SK-N-MC (cell line): ENCODE data around the gene PDE4D.

ENCODE experiments used
- EZH2 ChIP-seq: fragments of 200-600 bp; sonication (generic); IDR thresholded peaks from one replicate; pipeline ENCODE4 v1.6.1; 2017; ENCODE audit warnings: antibody characterized with exemption
- POLR2AphosphoS5 ChIP-seq: IDR thresholded peaks from 2 replicates; pipeline ENCODE4 v1.6.1; 2012; ENCODE audit warnings: mild to moderate bottlenecking, low read depth, low read length, borderline replicate concordance

- no peak for TF ChIP-seq EZH2
- no peak for TF ChIP-seq POLR2AphosphoS5
These were observed 829.2 kb downstream of the PDE4D start for GRCh38 chr5:59064293-59064692.
